ENCODE data around the gene TRMT1. TPM values are rescaled to one million over a fixed set of nuclear protein-coding genes. Genes with fewer than 3 reads are reported as not detected.
A peak's percentile ranks its signal among the peaks of the same experiment; 100 is the strongest.

Gene TRMT1
- total and polyA plus RNA-seq, 8 donors: 24.2 to 46.2 (median 33.9) TPM

DNA sequence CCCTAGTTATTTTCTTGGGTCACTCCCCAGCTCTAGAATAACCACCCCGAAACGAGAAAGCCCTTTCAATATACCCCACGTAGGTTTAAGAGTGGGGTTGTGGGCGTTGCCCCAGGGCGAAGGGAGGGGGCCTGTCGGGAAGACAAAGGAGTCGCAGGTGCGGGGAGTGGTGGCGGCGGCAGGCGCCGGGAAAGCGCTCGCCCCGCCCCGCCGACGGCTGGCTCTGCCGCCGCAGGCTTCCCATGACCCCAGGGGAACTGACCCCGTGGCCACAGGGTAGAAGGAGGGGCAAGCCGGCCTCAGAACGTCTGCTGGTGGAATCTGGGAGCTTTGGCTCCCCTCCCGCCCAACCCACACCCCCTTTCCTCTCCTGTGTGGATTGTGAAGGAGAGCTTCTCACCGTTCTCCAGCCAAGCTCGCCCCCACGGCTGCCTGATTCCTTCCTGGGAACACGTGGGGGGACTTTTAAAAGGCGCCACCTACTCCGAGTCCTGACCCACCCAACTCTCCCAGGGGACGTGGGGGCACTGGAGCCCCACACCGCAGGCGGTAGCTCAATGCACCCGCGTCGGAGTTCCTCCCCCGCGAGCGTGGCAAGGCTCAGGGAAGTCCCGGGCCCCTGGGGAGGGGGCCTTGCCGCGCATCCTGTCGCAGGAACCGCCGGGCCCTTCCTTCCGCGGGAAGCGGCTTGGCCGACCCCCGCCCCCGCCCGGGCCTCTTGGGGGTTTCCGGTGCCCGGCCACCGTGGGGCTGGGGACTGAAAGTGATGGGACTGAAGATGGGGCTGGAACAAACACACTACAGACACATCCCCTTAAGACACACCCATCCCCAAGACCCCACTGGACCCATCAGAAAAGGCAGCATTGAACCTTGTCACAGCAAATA is 39.2 kb upstream of the TRMT1 start:
- peak overlapping the region; percentile 95 to 100 for H3K4me3 ChIP-seq
- ATAC-seq (peak; percentile 16), DNase-seq (peak; percentile 47 to 94 (median 83))
- peaks cover 6 to 35% of the 10 kb centered on the region in 2 donors for H3K4me1 ChIP-seq
- TF ChIP-seq, protein P1, sequence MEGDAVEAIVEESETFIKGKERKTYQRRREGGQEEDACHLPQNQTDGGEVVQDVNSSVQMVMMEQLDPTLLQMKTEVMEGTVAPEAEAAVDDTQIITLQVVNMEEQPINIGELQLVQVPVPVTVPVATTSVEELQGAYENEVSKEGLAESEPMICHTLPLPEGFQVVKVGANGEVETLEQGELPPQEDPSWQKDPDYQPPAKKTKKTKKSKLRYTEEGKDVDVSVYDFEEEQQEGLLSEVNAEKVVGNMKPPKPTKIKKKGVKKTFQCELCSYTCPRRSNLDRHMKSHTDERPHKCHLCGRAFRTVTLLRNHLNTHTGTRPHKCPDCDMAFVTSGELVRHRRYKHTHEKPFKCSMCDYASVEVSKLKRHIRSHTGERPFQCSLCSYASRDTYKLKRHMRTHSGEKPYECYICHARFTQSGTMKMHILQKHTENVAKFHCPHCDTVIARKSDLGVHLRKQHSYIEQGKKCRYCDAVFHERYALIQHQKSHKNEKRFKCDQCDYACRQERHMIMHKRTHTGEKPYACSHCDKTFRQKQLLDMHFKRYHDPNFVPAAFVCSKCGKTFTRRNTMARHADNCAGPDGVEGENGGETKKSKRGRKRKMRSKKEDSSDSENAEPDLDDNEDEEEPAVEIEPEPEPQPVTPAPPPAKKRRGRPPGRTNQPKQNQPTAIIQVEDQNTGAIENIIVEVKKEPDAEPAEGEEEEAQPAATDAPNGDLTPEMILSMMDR (IDR thresholded peaks at IDR 0.05): no peak
- H3K9me3 ChIP-seq: no peaks in the 10 kb centered on the region
- H3K27ac ChIP-seq: peak overlapping the region; percentile 96 to 97
- H3K27me3 ChIP-seq: no peaks in the 10 kb centered on the region
- intact Hi-C loops (cut with DNase I): no loop called here
- H3K36me3 ChIP-seq: no peaks in the 10 kb centered on the region

DNA sequence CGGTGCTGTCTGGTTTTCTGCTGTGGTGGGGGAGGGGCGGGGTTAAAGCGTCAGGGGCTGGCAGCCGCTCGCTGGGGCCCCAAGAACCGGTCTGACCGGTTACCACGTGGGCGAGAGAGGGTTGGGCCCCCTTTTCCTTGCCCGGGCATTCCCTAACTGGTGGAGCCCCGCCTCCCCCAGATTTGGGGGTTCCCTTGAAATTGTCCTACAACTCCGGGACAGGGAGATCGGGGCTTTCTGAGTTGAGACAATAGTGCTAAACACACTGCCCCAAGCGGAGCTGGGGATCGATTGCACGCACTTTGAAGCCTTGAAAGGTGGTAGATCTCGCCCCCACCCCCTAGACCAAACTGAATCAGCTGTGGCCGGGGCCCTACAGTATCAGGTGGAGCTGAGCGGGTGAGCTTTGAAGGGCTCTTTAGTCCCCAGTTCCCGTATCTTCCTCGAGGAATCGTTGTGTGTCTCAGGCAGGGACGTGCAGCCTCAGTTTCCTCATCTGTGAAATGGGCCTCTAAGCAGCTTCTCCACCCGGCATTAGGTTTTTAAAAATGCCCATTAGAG is 38.5 kb upstream of the TRMT1 start:
- Histone ChIP-seq H3K27ac (peak overlapping the region; percentile 96 to 97), H3K36me3 (no peaks in the 10 kb centered on the region), H3K4me3 (peak overlapping the region; percentile 95 to 100), H3K4me1 (peaks cover 6 to 28% of the 10 kb centered on the region in 2 donors), H3K9me3 (no peaks in the 10 kb centered on the region), H3K27me3 (no peaks in the 10 kb centered on the region)
- peak; percentile 5 for ATAC-seq
- intact Hi-C loops (cut with DNase I): no loop called here
- DNase-seq: peak; percentile 72 to 92 (median 89)
- TF ChIP-seq, protein P1 (IDR thresholded peaks at IDR 0.05): no peak

DNA sequence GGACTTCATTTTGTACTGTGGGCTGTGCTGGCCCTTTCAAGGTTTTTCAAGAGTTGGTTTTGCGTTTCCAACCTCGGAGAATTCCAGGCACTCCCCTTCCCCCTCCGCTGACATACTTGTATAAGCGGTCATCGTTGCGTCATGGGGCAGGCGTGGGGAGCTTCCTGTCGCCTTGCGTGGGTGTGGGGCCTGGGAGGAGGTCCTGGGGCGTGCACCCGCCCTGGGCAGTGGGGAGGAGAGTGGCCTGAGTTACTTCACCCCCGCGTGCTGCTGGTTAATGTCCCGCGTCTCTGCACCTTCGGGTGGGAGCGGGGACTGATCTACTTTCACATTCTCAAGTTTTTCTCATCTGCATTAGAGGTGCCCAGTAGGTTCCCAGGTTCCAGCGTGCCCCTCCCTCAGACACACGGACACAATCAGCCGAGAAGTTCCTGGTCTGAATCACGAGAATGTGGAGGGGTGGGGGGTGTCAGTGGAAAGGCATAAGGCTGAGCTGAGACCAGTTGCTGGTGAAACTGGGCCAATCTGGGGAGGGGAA is 37.8 kb upstream of the TRMT1 start:
- Histone ChIP-seq H3K4me3 (peak overlapping the region; percentile 95 to 100), H3K36me3 (no peaks in the 10 kb centered on the region), H3K9me3 (no peaks in the 10 kb centered on the region), H3K27me3 (no peaks in the 10 kb centered on the region), H3K27ac (peak overlapping the region; percentile 96 to 97), H3K4me1 (peaks cover 6 to 29% of the 10 kb centered on the region in 2 donors)
- intact Hi-C loops (cut with DNase I): no loop called here
- peak; percentile 77 to 98 (median 93) for DNase-seq
- ATAC-seq: peak; percentile 29
- TF ChIP-seq, protein P1 (IDR thresholded peaks at IDR 0.05): no peak

- DNase-seq (peak in 3 of 4 donors; percentile 41 to 86 (median 68)), ATAC-seq (no peak)
- intact Hi-C loops (cut with DNase I): no loop called here
- TF ChIP-seq, protein P1 (IDR thresholded peaks at IDR 0.05): no peak
- Histone ChIP-seq H3K4me1 (peaks cover 8 to 35% of the 10 kb centered on the region in 2 donors), H3K4me3 (peak overlapping the region; percentile 95 to 100), H3K9me3 (no peaks in the 10 kb centered on the region), H3K36me3 (no peaks in the 10 kb centered on the region), H3K27ac (peak overlapping the region; percentile 96 to 97), H3K27me3 (no peaks in the 10 kb centered on the region)
These were observed 37.2 kb upstream of the TRMT1 start for GRCh38 chr19:13153569-13154240.

All from left lung (tissue), 10 donors.